NCI-H146 treated with DMSO at 0.1 percent for 48 hours (cell line): ENCODE data around the gene TPRG1.

Experiments
- DNase-seq: peaks from one replicate; lab custom pipeline; 2025; ENCODE audit not compliant: unreplicated experiment; lab: John Stamatoyannopoulos, UW

Gene TPRG1

GRCh38 chr3:189349772-189350171 lies 178.0 kb downstream of the TPRG1 start:
- DNase-seq, result no peak

- DNase-seq, result no peak
Measured at GRCh38 chr3:189353318-189353965, 181.7 kb downstream of the TPRG1 start.

GRCh38 chr3:189353988-189354889 lies 182.5 kb downstream of the TPRG1 start:
- DNase-seq, result peak; percentile 80

GRCh38 chr3:189355115-189355480 lies 183.3 kb downstream of the TPRG1 start:
- DNase-seq, result no peak

GRCh38 chr3:189355481-189356201 lies 183.9 kb downstream of the TPRG1 start:
- DNase-seq, result no peak

- DNase-seq, result no peak
Measured at GRCh38 chr3:189360291-189360690, 188.5 kb downstream of the TPRG1 start.

- no peak for DNase-seq
Measured at GRCh38 chr3:189361103-189361835, 189.5 kb downstream of the TPRG1 start.

- DNase-seq, result no peak
Measured at GRCh38 chr3:189363590-189364255, 192.0 kb downstream of the TPRG1 start.

- DNase-seq, result no peak
Measured at GRCh38 chr3:189365609-189366564, 194.1 kb downstream of the TPRG1 start.

GRCh38 chr3:189368384-189368783 lies 196.6 kb downstream of the TPRG1 start:
- DNase-seq, result no peak

- DNase-seq, result no peak
Measured at GRCh38 chr3:189369636-189370035, 197.9 kb downstream of the TPRG1 start.

- no peak for DNase-seq
Measured at GRCh38 chr3:189372243-189372642, 200.5 kb downstream of the TPRG1 start.
